Naive thymus-derived CD8-positive, alpha-beta T cell (primary cell): ENCODE data around the gene RANGAP1. TPM values are rescaled to one million over a fixed set of nuclear protein-coding genes. Genes with fewer than 3 reads are reported as not detected.

Source experiments
- ATAC-seq, 2 donors: fragments of 150-1000 bp; cut with Tn5 transposase in 1 of 2; sonication (Bioruptor Pico), chemical (Tn5 transposase) in 1 of 2; 1 replicate in 1 of 2; 2 replicates in 1 of 2; pipeline ENCODE4 v1.10.0; 2021; ENCODE audit warnings: mild to moderate bottlenecking in 2 of 2, moderate library complexity in 2 of 2
- POLR2A ChIA-PET: fragments of 350-600 bp; sonication (Branson Sonifier 250); formaldehyde crosslinking; loops from one replicate; lab custom pipeline; 2021; ENCODE audit warnings: antibody characterized with exemption; lab: Charles Lee
- DNase-seq, 10 donors: peaks; one replicate each; pipeline versions ENCODE4 v3.0.0 to v3.0.0-alpha.2; 2020 to 2022
- H3K27ac Mint-ChIP-seq, 10 donors: one replicate each; pipeline ENCODE4 v1.8.0; 2020 to 2022; ENCODE audit warnings: mild to moderate bottlenecking in 10 of 10, mixed read lengths in 10 of 10, moderate library complexity in 4 of 10, inconsistent platforms in 1 of 10
- H3K27me3 Mint-ChIP-seq, 5 donors: one replicate each; pipeline ENCODE4 v1.8.0; 2021 to 2022; ENCODE audit warnings: mixed read lengths in 5 of 5
- H3K36me3 Mint-ChIP-seq, 3 donors: one replicate each; pipeline ENCODE4 v1.8.0; 2020 to 2022; ENCODE audit warnings: mixed read lengths in 3 of 3, mild to moderate bottlenecking in 2 of 3, inconsistent platforms in 1 of 3
- H3K4me1 Mint-ChIP-seq, 4 donors: one replicate each; pipeline ENCODE4 v1.8.0; 2021 to 2022; ENCODE audit warnings: mixed read lengths in 4 of 4
- H3K4me3 Mint-ChIP-seq, 10 donors: one replicate each; pipeline ENCODE4 v1.8.0; 2020 to 2022; ENCODE audit warnings: mild to moderate bottlenecking in 10 of 10, mixed read lengths in 10 of 10, moderate library complexity in 6 of 10, inconsistent platforms in 1 of 10
- H3K9me3 Mint-ChIP-seq, 9 donors: one replicate each; pipeline ENCODE4 v1.8.0; 2020 to 2022; ENCODE audit warnings: mixed read lengths in 9 of 9, mild to moderate bottlenecking in 3 of 9, inconsistent platforms in 1 of 9, moderate library complexity in 1 of 9
- polyA plus RNA-seq, 3 donors: library from polyadenylated mRNA; unstranded; fragments of 300-500 nt; fragmentation: Illumina TruSeq; gene quantifications; one replicate each; pipeline ENCODE4 v1.2.3, GENCODE V29; 2021
- total RNA-seq, 8 experiments: library from RNA in 2 of 8; stranded (reverse) in 2 of 8; gene quantifications; one replicate each; pipeline ENCODE4 v1.2.3 and lab custom pipeline; 2021 to 2026

Gene RANGAP1
- total and polyA plus RNA-seq, 5 experiments from 2014 or later = 18.9 to 86.6 (median 30.1) TPM

- no peak for ATAC-seq
- Mint-ChIP-seq H3K9me3 (no peaks in the 10 kb centered on the region), H3K27me3 (no peaks in the 10 kb centered on the region), H3K4me3 (no peak overlapping the region), H3K36me3 (peaks cover 0 to 81% (median 11%) of the 10 kb centered on the region in 3 donors), H3K4me1 (no peaks in the 10 kb centered on the region), H3K27ac (peak overlapping the region in 1 of 10 donors; percentile 43)
- POLR2A ChIA-PET = interaction anchor here (0.8 kb wide), 1 partner anchor 14 kb away, joined by 3 read pairs; no protein-coding TSS in a partner anchor
- DNase-seq = no peak
These were observed 35.9 kb downstream of the RANGAP1 start for GRCh38 chr22:41250127-41250526.

GRCh38 chr22:41249442-41249841 lies 36.5 kb downstream of the RANGAP1 start:
- H3K27me3 Mint-ChIP-seq = no peaks in the 10 kb centered on the region
- POLR2A ChIA-PET = interaction anchor here (0.8 kb wide), 1 partner anchor 14 kb away, joined by 3 read pairs; no protein-coding TSS in a partner anchor
- no peak overlapping the region for H3K27ac Mint-ChIP-seq
- no peak overlapping the region for H3K4me3 Mint-ChIP-seq
- no peaks in the 10 kb centered on the region for H3K9me3 Mint-ChIP-seq
- peaks cover 0 to 77% (median 11%) of the 10 kb centered on the region in 3 donors for H3K36me3 Mint-ChIP-seq
- no peaks in the 10 kb centered on the region for H3K4me1 Mint-ChIP-seq
- ATAC-seq = no peak
- DNase-seq = no peak

- H3K4me1 Mint-ChIP-seq = no peaks in the 10 kb centered on the region
- no peaks in the 10 kb centered on the region for H3K9me3 Mint-ChIP-seq
- no peak overlapping the region for H3K27ac Mint-ChIP-seq
- H3K27me3 Mint-ChIP-seq = no peaks in the 10 kb centered on the region
- ATAC-seq = no peak
- H3K36me3 Mint-ChIP-seq = peaks cover 0 to 70% (median 9%) of the 10 kb centered on the region in 3 donors
- no peak overlapping the region for H3K4me3 Mint-ChIP-seq
- POLR2A ChIA-PET = no interaction called here
- no peak for DNase-seq
These were observed 37.2 kb downstream of the RANGAP1 start for GRCh38 chr22:41248758-41249157.

GRCh38 chr22:41248314-41248713 lies 37.7 kb downstream of the RANGAP1 start:
- H3K4me3 Mint-ChIP-seq = no peak overlapping the region
- peaks cover 0 to 65% (median 9%) of the 10 kb centered on the region in 3 donors for H3K36me3 Mint-ChIP-seq
- ATAC-seq (no peak), DNase-seq (no peak)
- no peaks in the 10 kb centered on the region for H3K4me1 Mint-ChIP-seq
- no peak overlapping the region for H3K27ac Mint-ChIP-seq
- H3K27me3 Mint-ChIP-seq = no peaks in the 10 kb centered on the region
- POLR2A ChIA-PET = interaction anchor here (2.1 kb wide), 1 partner anchor 10 kb away, joined by 9 read pairs; no protein-coding TSS in a partner anchor
- no peaks in the 10 kb centered on the region for H3K9me3 Mint-ChIP-seq

GRCh38 chr22:41247703-41248102 lies 38.3 kb downstream of the RANGAP1 start:
- DNase-seq (no peak), ATAC-seq (no peak)
- no peaks in the 10 kb centered on the region for H3K27me3 Mint-ChIP-seq
- peak overlapping the region in 4 of 10 donors; percentile 17 to 71 (median 50) for H3K27ac Mint-ChIP-seq
- no peaks in the 10 kb centered on the region for H3K4me1 Mint-ChIP-seq
- peaks cover 0 to 60% (median 9%) of the 10 kb centered on the region in 3 donors for H3K36me3 Mint-ChIP-seq
- no peaks in the 10 kb centered on the region for H3K9me3 Mint-ChIP-seq
- POLR2A ChIA-PET = interaction anchor here (2.1 kb wide), 1 partner anchor 10 kb away, joined by 9 read pairs; no protein-coding TSS in a partner anchor
- no peak overlapping the region for H3K4me3 Mint-ChIP-seq

GRCh38 chr22:41245917-41246499 lies 40.0 kb downstream of the RANGAP1 start:
- Mint-ChIP-seq H3K27ac (peak overlapping the region in 1 of 10 donors; percentile 39), H3K9me3 (no peaks in the 10 kb centered on the region), H3K36me3 (peaks cover 0 to 47% (median 8%) of the 10 kb centered on the region in 3 donors), H3K27me3 (no peaks in the 10 kb centered on the region), H3K4me1 (no peaks in the 10 kb centered on the region), H3K4me3 (no peak overlapping the region)
- POLR2A ChIA-PET = no interaction called here
- no peak for DNase-seq
- no peak for ATAC-seq

GRCh38 chr22:41243361-41243760 lies 42.6 kb downstream of the RANGAP1 start:
- Mint-ChIP-seq H3K4me3 (no peak overlapping the region), H3K9me3 (no peaks in the 10 kb centered on the region), H3K27ac (peak overlapping the region in 3 of 10 donors; percentile 20 to 43 (median 32)), H3K27me3 (no peaks in the 10 kb centered on the region), H3K4me1 (peaks cover 3 to 6% (median 4%) of the 10 kb centered on the region in 4 donors), H3K36me3 (peaks cover 0 to 24% (median 6%) of the 10 kb centered on the region in 3 donors)
- POLR2A ChIA-PET = interaction anchor here (0.7 kb wide), 1 partner anchor 16 kb away, joined by 7 read pairs; no protein-coding TSS in a partner anchor
- ATAC-seq (no peak), DNase-seq (no peak)

- H3K9me3 Mint-ChIP-seq = no peaks in the 10 kb centered on the region
- no peaks in the 10 kb centered on the region for H3K27me3 Mint-ChIP-seq
- ATAC-seq (no peak), DNase-seq (no peak)
- peaks cover 3 to 6% (median 4%) of the 10 kb centered on the region in 4 donors for H3K4me1 Mint-ChIP-seq
- POLR2A ChIA-PET = no interaction called here
- H3K27ac Mint-ChIP-seq = peak overlapping the region in 2 of 10 donors; percentile 10 to 45
- no peak overlapping the region for H3K4me3 Mint-ChIP-seq
- H3K36me3 Mint-ChIP-seq = peaks cover 0 to 20% (median 3%) of the 10 kb centered on the region in 3 donors
These were observed 43.4 kb downstream of the RANGAP1 start for GRCh38 chr22:41242396-41243117.

- ATAC-seq (no peak), DNase-seq (no peak)
- no peaks in the 10 kb centered on the region for H3K27me3 Mint-ChIP-seq
- peaks cover 3 to 14% (median 5%) of the 10 kb centered on the region in 4 donors for H3K4me1 Mint-ChIP-seq
- H3K36me3 Mint-ChIP-seq = peaks cover 0 to 7% (median 0%) of the 10 kb centered on the region in 3 donors
- POLR2A ChIA-PET = interaction anchor here (0.6 kb wide), 1 partner anchor 43 kb away, joined by 3 read pairs; no protein-coding TSS in a partner anchor
- no peak overlapping the region for H3K4me3 Mint-ChIP-seq
- H3K9me3 Mint-ChIP-seq = no peaks in the 10 kb centered on the region
- H3K27ac Mint-ChIP-seq = peak overlapping the region in 2 of 10 donors; percentile 13 to 38
These were observed 44.8 kb downstream of the RANGAP1 start for GRCh38 chr22:41241133-41241676.

GRCh38 chr22:41240377-41241132 lies 45.4 kb downstream of the RANGAP1 start, which contains the start of gene CHADL:
Gene CHADL (minus strand): TSS chr22:41240931. CDS start chr22:41240881, 50 bp downstream.
- Mint-ChIP-seq H3K9me3 (no peaks in the 10 kb centered on the region), H3K4me1 (peaks cover 3 to 17% (median 5%) of the 10 kb centered on the region in 4 donors), H3K27ac (peak within 1 kb of the TSS in 5 of 10 donors; percentile 38 to 86 (median 53)), H3K4me3 (peak within 1 kb of the TSS in 1 of 10 donors; percentile 35), H3K27me3 (no peaks in the 10 kb centered on the region), H3K36me3 (peaks cover 0 to 4% (median 0%) of the 10 kb centered on the region in 3 donors)
- ATAC-seq = no peak
- POLR2A ChIA-PET = no interaction called here
- DNase-seq = no peak

- H3K4me3 Mint-ChIP-seq = peak overlapping the region in 4 of 10 donors; percentile 24 to 87 (median 83)
- ATAC-seq = no peak
These were observed 46.4 kb downstream of the RANGAP1 start for GRCh38 chr22:41239443-41240128.

More at GRCh38 chr22:41239443-41240128, 46.4 kb downstream of the RANGAP1 start:
- H3K27ac Mint-ChIP-seq = peak overlapping the region in 1 of 10 donors; percentile 53
- DNase-seq = no peak
- H3K27me3 Mint-ChIP-seq = no peaks in the 10 kb centered on the region
- peaks cover 0 to 2% (median 0%) of the 10 kb centered on the region in 3 donors for H3K36me3 Mint-ChIP-seq
- POLR2A ChIA-PET = no interaction called here
- peaks cover 3 to 17% (median 5%) of the 10 kb centered on the region in 4 donors for H3K4me1 Mint-ChIP-seq
- no peaks in the 10 kb centered on the region for H3K9me3 Mint-ChIP-seq
